ENCODE results near the gene C10orf71.

The C10orf71 gene

DNA sequence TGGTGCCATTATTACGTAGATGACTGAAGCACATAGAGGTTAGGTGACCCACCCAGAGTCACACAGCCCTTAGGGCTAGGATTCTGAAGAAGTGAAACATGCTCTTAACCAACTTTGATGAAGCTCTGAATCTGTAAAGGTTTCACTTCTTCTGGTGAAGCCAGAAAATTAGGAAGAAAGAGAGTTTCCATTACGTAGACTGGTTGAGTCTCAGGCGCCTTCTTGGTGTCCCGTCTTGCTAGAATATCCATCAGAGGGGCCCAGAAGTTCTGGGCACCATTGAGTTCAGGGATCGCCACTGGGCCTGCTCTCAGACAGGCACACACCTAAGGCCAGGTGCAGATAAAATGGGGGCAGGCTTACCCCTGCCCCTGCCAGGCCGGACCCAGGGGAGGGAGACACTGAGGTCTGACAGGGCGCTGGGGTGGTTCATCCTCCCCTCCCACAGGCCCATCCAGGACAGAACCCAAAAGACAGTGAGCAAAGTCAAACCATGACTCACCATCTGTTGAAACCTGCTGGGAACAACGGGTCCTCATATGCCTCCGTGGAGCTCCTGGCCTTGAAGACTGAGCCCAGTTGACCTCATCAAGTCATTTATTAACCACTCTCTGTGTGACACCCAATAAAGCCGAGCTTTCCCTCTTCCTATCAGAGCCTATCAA lies 63.8 kb downstream of the C10orf71 start:
- no peak for DNase-seq

DNA sequence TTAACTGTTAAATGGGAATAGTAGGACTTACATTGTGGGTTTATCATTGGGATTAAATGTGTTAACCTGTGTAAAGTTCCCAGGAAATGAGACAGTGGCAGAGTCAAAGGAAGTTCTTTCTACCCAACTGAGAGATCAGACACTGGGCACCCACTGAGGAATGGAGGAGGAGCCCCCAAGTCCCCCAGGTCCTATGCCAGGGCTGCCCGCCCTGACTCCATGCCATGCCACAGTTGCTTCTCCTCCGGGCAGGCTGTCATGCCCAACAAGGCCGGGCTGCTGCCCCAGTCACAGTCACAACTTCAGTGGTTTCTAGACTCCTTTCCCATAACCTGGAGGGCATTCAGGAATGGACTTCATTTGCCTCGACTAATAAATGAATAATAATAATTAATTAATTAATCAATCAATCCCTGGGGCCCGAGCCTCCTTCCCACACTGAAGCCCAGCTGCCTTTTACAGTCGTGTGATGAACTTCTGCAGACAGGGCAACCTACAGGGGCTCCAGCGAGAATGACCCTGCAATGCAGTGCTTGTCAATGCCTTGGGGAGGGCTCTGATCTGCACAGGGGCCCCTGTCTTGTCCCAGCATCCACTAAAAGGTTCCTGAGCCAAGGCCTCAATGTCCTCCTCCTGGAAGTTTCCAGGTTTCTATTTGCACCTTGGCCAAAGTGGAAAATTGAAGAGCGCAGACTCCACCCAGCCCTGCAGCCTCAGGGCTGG lies 64.5 kb downstream of the C10orf71 start:
- DNase-seq = no peak

DNA sequence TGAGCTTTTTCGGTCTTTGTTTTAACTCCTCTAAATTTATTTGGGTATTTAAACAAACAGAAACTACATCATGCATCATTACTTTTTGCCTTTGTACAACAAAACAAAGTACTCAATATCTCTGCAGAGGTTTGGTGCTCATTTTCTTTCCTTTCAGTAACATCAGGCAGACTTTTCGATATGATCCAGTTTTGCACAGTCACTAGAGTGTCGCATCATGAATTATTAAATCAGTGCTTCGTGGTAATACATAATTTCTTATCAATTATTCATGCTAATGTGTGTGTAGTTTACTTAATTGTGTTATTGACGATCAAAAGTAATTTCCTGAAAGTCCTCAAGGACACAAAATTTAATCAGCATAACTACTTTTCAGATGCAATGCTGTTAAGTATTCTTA lies 65.1 kb downstream of the C10orf71 start:
- no peak for DNase-seq

DNA sequence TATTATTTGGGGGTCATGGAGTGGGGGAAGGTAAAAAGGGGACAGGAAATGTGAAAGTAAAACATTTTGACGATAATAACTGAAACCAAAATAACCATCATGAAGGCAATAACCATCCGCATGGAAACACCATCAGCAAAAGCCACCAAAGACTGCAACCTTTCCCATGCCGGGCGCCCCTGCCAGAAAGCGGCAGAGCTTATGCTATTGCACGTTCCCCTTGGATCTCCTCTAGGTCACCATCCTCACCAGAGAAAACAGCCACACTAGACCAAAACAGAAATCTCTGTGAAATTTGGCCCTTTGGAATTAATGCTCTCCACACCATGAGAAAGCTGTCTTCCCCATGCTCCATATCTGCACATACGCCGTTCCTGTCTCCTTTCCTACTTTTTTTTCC lies 65.8 kb downstream of the C10orf71 start:
- DNase-seq = no peak

DNA sequence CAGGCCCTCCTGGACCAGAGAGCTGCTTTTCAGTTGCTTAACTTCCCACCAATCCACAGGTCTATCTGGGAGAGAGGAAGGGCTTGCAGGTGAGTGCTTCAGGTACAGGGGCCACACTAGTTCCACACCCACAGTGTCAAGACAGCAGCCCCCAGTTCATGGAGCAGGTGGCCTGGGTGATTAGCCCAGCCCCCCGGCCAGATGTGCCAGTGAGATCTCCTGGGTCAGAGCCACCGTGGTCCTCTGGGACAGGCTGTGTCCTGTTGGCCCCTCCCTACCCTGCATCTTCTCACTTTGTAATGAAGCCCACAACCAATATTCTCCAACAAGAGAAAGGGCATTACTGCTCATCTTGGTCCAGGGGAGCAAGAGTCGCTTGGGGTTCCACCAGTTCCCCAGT lies 66.3 kb downstream of the C10orf71 start:
- no peak for DNase-seq

DNA sequence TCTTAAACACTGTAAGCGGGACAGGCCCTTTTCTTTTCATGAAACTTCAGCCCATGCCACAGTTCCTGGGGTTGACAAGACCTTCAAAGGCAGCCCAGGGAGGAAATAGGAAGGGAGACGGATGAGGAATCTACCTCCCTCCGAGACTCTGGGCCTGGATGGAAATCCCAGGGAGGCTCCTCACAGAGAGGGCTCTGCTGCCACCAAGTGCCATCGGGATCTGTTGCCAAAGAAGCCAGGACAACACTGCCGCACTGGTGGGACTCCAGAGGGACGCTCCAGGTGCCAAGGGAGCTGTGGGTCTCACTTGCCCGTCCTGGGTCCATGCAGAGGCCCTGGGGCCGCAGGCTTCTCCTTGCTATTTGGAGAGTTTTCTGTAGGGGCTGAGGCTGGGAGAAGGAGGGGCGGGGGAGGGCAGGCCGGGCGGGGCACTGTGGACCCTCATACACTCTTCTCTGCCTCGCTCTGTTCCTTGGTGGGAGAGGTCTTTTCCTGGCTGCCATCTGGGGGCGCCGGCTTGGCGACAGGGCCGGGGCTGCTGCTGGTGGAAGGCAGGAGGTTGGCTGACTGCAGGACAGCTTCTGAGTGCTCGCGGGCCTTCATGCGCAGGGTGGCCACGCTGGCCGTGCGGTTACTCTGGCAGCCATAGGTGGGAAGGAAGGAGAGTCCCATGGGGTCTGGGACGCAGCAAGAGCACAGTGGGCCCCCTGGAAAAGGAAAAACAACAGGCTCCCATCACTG lies 66.9 kb downstream of the C10orf71 start:
- DNase-seq = no peak

DNA sequence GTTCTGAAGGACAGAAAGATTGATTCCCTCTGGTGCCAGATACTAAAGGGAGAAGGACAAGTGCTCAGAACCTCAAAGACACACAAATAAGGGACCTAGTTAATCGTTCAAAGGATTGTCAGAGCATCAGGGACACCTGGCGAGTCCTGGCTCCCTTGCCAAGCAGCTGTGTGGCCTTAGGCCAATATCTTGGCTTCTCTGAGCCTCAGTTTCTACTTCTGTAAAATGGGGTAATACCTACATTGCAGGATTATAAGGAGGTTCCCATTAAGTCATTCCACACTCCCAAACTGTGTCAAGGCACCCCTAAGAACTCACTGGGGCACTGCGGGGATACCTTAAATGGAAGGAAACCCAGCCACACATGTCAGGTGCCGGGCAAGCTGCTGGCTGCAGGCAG lies 67.5 kb downstream of the C10orf71 start:
- DNase-seq = no peak

DNA sequence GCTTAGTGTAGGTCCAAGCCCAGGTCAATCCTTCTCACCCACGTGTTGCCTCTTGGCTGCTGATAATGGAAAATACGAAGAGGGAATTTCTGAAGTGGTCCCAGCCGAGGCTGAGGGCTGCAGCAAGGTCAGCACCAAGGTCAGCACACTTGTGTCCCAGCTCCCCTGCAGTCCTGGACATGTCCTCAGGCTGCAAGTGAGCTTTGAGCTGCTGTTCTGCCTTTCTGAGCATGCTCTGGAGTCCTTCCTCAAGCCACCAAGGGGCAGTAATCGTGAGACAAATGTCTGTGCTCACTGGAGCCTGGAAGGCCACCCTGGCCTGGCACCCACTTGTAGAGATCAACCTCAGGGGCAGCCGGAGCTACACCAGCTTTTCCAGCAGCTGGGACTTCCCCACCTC lies 68.6 kb downstream of the C10orf71 start:
- no peak for DNase-seq

DNA sequence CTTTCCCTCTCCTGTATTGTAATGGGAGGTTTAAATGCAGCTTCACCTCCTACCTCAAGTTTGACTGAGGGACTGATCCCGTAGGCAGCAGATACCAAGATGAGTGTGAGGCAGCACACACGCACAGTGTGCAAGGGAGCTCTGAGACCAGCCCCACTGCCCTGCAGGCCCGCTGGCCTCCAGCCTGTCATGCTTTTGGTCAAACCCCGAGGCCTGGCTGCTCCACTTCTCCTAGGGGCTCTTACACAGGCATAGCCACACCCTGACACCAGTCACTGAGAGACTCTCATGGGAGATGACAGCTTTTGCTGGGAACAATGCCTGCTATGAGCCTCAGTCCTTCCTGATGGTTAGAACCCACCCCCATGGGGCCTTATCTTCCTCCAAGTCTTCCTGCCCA lies 69.3 kb downstream of the C10orf71 start:
- DNase-seq = no peak

DNA sequence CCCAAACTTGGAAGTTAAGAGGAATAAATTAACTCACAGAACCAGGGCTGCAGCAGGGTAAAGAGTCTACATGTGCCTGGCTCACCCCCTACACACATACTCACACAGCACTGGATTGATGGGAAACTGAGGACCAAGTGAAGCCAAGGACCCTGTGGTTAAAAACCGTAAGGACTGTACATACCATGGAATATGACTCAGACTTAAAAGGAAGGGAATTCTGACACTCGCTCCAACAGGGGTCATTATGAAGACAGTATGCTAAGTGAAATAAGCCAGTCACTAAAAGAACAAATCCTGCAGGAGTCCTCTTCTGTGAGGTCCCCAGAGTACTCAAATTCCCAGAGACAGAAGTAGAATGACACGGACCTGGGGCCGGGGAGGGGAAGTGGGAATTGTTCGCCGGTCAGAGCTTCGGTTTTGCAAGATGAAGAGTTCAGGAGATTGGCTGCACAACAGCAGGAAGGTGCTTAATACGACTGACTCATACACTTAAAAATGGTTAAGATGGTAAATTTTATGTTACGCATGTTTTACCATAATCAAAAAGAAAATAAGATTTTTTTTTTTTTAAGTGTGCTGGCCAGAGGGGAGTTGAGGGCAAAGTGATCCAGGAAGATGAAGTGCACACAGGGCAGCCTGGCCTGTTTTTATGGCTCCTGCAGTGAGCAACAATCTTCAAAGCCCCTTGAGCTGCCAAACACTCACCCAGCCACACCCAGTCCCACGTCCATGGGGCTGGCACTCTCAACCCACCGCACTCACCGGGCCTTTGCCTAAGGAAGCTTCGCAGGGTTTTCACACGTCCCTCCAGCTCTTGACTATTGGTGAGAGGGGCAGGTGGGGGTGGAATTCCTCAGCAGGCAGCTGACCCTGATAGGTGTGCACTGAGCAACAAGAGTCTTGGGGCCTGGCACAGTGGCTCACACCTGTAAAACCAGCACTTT lies 70.5 kb downstream of the C10orf71 start:
- DNase-seq = no peak

DNA sequence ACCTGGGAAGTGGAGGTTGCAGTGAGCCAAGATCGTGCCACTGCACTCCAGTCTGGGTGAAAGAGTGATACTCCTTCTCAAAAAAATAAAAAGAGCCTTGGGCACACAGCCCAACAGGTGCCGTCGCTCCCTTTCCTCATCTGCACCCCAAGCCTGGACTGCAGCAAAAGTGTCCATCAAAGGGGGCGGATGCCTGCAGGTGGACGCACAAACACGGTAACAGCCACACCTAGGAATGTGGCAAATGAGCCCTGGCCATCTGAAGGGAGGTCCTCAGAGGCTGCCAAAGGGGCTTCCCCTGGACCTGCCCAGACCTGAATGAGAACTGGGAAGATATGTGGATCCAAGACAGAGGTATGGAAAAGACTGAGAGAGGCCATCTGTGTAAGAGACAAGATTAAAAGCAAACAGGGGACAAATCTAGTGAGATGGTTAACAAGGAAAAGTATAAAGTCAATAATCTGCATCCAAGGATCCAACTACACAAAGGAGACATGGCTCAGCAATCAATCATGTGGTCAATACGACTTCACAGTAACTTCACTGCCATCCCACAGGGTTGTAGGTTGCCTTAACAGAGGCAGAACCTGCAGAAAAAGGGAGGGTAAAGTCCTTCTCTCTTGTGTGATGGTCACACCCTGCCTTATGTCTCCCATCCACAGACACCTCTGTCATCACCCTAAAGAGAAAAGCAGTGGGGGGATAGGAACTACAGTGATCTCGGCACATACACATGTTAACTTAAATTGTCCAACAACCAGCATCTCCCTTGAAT lies 71.5 kb downstream of the C10orf71 start:
- DNase-seq = no peak

DNA sequence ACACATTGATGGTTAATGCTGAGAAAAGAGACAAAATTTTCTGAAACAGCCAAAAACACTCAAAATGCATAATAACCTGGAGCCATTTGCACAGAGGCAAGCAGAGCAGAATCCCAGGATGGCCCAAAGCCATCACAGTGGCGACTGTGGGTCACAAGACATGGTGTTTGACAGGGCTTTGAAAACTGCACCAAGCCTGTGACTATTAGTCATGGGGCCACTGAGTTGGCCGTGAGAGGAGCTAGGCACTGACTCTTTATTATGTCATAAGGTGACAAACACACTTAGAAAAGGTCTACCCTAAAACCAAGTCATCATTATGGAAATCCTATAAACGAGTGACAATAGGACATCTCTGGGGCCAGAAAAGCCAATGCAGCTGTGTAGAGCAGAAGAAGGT lies 73.0 kb downstream of the C10orf71 start:
- DNase-seq = no peak

DNA sequence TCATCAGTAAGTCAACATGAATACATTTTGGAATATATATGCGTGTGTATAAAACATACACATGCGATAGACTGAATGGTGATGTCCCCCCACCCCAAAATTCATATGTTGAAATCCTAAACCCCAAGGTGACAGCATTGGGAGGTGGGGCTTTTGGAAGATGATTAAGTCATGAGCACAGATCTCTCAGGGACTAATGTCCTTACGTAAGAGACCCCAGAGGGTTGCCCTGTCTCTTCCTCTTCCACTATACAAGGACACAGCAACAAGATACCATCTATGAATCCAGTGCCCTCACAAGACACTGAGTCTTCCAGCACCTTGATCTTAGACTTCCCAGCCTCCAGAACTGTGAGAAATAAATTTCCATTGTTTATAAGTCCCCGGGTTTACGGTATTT lies 74.4 kb downstream of the C10orf71 start:
- DNase-seq = no peak

DNA sequence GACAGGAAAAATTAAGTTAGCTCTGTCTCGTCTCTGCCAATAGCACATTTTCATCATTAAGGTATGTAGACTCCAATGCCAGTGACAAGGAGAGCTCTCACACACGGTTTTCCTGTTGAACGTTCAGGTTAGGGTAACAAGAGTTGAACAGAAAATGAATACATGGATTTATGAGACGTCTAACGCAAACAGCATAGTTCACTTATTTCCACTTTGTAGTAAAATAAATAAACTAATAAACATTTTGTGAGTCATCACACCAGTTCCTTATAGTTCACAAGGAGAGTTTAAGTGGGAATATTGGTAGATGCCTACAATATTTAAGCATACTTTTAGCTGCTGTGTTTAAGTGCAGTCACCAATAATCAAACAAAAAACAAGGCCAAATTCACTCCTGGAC lies 75.8 kb downstream of the C10orf71 start:
- DNase-seq = no peak

DNA sequence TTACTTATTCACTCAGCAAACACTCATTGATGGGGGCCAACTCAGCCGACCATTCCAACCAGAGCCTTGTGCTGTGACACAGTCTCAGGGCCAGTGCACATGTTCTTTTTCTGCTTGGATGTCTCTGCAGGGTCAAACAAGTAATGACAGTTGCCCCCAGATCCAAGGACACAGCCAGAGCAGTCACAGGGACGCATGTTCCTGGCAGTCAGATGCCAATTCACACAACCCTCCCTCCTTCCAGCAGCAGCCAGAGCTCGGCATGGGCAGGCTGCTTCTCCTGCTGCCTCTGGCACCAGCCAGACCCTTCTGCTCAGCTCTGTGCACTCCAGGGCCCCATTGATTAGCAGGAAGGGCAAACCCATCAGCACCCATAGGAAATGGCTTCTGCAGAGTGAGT lies 76.6 kb downstream of the C10orf71 start:
- DNase-seq = no peak
